HUES6 (cell line): ENCODE data around the gene DCUN1D3.
A peak's percentile ranks its signal among the peaks of the same experiment; 100 is the strongest.
"Not testable (repeated sequence)": the region's sequence is repeated elsewhere in the genome, so short reads cannot be mapped to it uniquely, and the experiment has no call there.

Experiments used
- H3K27ac ChIP-seq: 2 replicates; pipeline ENCODE4 v1.7.0; 2013; ENCODE audit warnings: low read depth, mild to moderate bottlenecking, low read length, inconsistent platforms
- H3K27me3 ChIP-seq: 2 replicates; pipeline ENCODE4 v1.6.1; 2013; ENCODE audit warnings: low read length; ENCODE audit not compliant: control insufficient read depth, insufficient read depth
- H3K36me3 ChIP-seq: 2 replicates; pipeline ENCODE4 v1.6.1; 2013; ENCODE audit warnings: low read length; ENCODE audit not compliant: control insufficient read depth, insufficient read depth
- H3K4me1 ChIP-seq: 2 replicates; pipeline ENCODE4 v1.6.1; 2013; ENCODE audit warnings: low read length; ENCODE audit not compliant: control insufficient read depth, insufficient read depth
- H3K4me3 ChIP-seq: 2 replicates; pipeline ENCODE4 v1.5.1; 2013; ENCODE audit warnings: low read depth, low read length
- H3K9ac ChIP-seq: one replicate; pipeline ENCODE4 v1.6.1; 2013; ENCODE audit warnings: mild to moderate bottlenecking, low read length
- H3K9me3 ChIP-seq: 2 replicates; pipeline ENCODE4 v1.6.1; 2013; ENCODE audit warnings: low read depth, low read length; ENCODE audit not compliant: control insufficient read depth, insufficient read depth

DCUN1D3 gene

GRCh38 chr16:20900299-20901067, at the start of gene DCUN1D3, which contains the start of gene LYRM1:
Gene DCUN1D3, minus strand, starts transcription at chr16:20900358. Its CDS starts 37,820 bp downstream, at chr16:20862538.
Gene LYRM1, plus strand, starts transcription at chr16:20900771. Its CDS starts 14,785 bp downstream, at chr16:20915556.
- Histone ChIP-seq H3K4me1 (peaks cover 14% of the 10 kb centered on the region; the same call in 1 of the 2 replicates), H3K27ac (peak within 1 kb of the TSS; percentile 100)

GRCh38 chr16:20949660-20950059, 49.5 kb upstream of the DCUN1D3 start:
- Histone ChIP-seq H3K27ac (no peak overlapping the region), H3K4me1 (no peaks in the 10 kb centered on the region; the same call in 1 of the 2 replicates), H3K9me3 (no peaks in the 10 kb centered on the region), H3K27me3 (no peaks in the 10 kb centered on the region), H3K4me3 (no peak overlapping the region), H3K36me3 (no peaks in the 10 kb centered on the region), H3K9ac (no peak overlapping the region)

More at GRCh38 chr16:20900299-20901067, at the start of gene DCUN1D3, which contains the start of gene LYRM1:
- no peaks in the 10 kb centered on the region for H3K27me3 ChIP-seq
- H3K9me3 ChIP-seq = no peaks in the 10 kb centered on the region
- peak within 1 kb of the TSS; percentile 97 for H3K4me3 ChIP-seq
- peak within 1 kb of the TSS; percentile 100 for H3K9ac ChIP-seq
- H3K36me3 ChIP-seq = peaks cover 14% of the 10 kb centered on the region

- Histone ChIP-seq H3K27me3 (no peaks in the 10 kb centered on the region), H3K9me3 (no peaks in the 10 kb centered on the region), H3K27ac (no peak overlapping the region), H3K4me1 (no peaks in the 10 kb centered on the region; the same call in 1 of the 2 replicates), H3K4me3 (no peak overlapping the region), H3K9ac (no peak overlapping the region), H3K36me3 (no peaks in the 10 kb centered on the region)
Observed at GRCh38 chr16:20948444-20948843, 48.3 kb upstream of the DCUN1D3 start.

GRCh38 chr16:20946015-20946629, 46.0 kb upstream of the DCUN1D3 start:
- Histone ChIP-seq H3K36me3 (no peaks in the 10 kb centered on the region), H3K9ac (no peak overlapping the region), H3K27ac (no peak overlapping the region), H3K27me3 (no peaks in the 10 kb centered on the region), H3K4me3 (no peak overlapping the region), H3K4me1 (peaks cover 4% of the 10 kb centered on the region; the same call in 1 of the 2 replicates), H3K9me3 (no peaks in the 10 kb centered on the region)

GRCh38 chr16:20945575-20945875, 45.4 kb upstream of the DCUN1D3 start:
- H3K9me3 ChIP-seq, H3K36me3 ChIP-seq, H3K9ac ChIP-seq, H3K27me3 ChIP-seq, H3K4me1 ChIP-seq, H3K27ac ChIP-seq, H3K4me3 ChIP-seq: not testable (repeated sequence)

- H3K27ac ChIP-seq = no peak overlapping the region
- no peak overlapping the region for H3K9ac ChIP-seq
- no peaks in the 10 kb centered on the region for H3K36me3 ChIP-seq
- peaks cover 4% of the 10 kb centered on the region; the same call in 1 of the 2 replicates for H3K4me1 ChIP-seq
- H3K4me3 ChIP-seq = no peak overlapping the region
- H3K27me3 ChIP-seq = no peaks in the 10 kb centered on the region
- H3K9me3 ChIP-seq = no peaks in the 10 kb centered on the region
Observed at GRCh38 chr16:20944861-20945574, 44.9 kb upstream of the DCUN1D3 start.

- Histone ChIP-seq H3K27ac (no peak overlapping the region), H3K4me3 (no peak overlapping the region), H3K9me3 (no peaks in the 10 kb centered on the region), H3K27me3 (no peaks in the 10 kb centered on the region), H3K9ac (no peak overlapping the region), H3K4me1 (peaks cover 4% of the 10 kb centered on the region; the same call in 1 of the 2 replicates), H3K36me3 (no peaks in the 10 kb centered on the region)
Observed at GRCh38 chr16:20942256-20942655, 42.1 kb upstream of the DCUN1D3 start.

GRCh38 chr16:20941636-20941926, 41.4 kb upstream of the DCUN1D3 start:
- peaks cover 4% of the 10 kb centered on the region; the same call in 1 of the 2 replicates for H3K4me1 ChIP-seq
- no peaks in the 10 kb centered on the region for H3K27me3 ChIP-seq
- no peak overlapping the region for H3K9ac ChIP-seq
- H3K36me3 ChIP-seq = no peaks in the 10 kb centered on the region
- no peak overlapping the region for H3K4me3 ChIP-seq
- no peaks in the 10 kb centered on the region for H3K9me3 ChIP-seq
- no peak overlapping the region for H3K27ac ChIP-seq

GRCh38 chr16:20940871-20941635, 40.9 kb upstream of the DCUN1D3 start:
- H3K4me1 ChIP-seq = peaks cover 4% of the 10 kb centered on the region; the same call in 1 of the 2 replicates
- H3K4me3 ChIP-seq = no peak overlapping the region
- H3K9ac ChIP-seq = no peak overlapping the region
- no peaks in the 10 kb centered on the region for H3K27me3 ChIP-seq
- H3K36me3 ChIP-seq = no peaks in the 10 kb centered on the region
- no peaks in the 10 kb centered on the region for H3K9me3 ChIP-seq
- no peak overlapping the region for H3K27ac ChIP-seq

- no peak overlapping the region for H3K9ac ChIP-seq
- H3K27me3 ChIP-seq = no peaks in the 10 kb centered on the region
- peaks cover 4% of the 10 kb centered on the region; the same call in 1 of the 2 replicates for H3K4me1 ChIP-seq
- no peaks in the 10 kb centered on the region for H3K9me3 ChIP-seq
- H3K27ac ChIP-seq = no peak overlapping the region
- no peaks in the 10 kb centered on the region for H3K36me3 ChIP-seq
- H3K4me3 ChIP-seq = no peak overlapping the region
Observed at GRCh38 chr16:20939611-20940010, 39.5 kb upstream of the DCUN1D3 start.
